H9 (cell line): Measurements from ENCODE around the gene TBL3. TPM values are rescaled to one million over a fixed set of nuclear protein-coding genes. Genes with fewer than 3 reads are reported as not detected.

Experiments
- DNase-seq: peaks from one replicate; pipeline ENCODE4 v3.0.0-alpha.2; 2017
- H2AFZ ChIP-seq: one replicate; pipeline ENCODE4 v1.6.1; 2013; ENCODE audit warnings: mild to moderate bottlenecking, low read length, control low read depth, moderate library complexity
- H2AK5ac ChIP-seq: 2 replicates; pipeline ENCODE4 v1.6.1; 2013; ENCODE audit warnings: low read length, control low read depth, mixed read lengths; ENCODE audit not compliant: insufficient read length
- H2BK120ac ChIP-seq: one replicate; pipeline ENCODE4 v1.6.1; 2013; ENCODE audit warnings: low read depth, mild to moderate bottlenecking, low read length, control low read depth, inconsistent platforms; ENCODE audit not compliant: poor library complexity, severe bottlenecking
- H2BK12ac ChIP-seq: 2 replicates; pipeline ENCODE4 v1.6.1; 2013; ENCODE audit warnings: low read length, control low read depth, mixed read lengths, low read depth; ENCODE audit not compliant: insufficient read length
- H2BK15ac ChIP-seq: 2 replicates; pipeline ENCODE4 v1.6.1; 2013; ENCODE audit warnings: low read depth, low read length, control low read depth
- H2BK20ac ChIP-seq: one replicate; pipeline ENCODE4 v1.6.1; 2013; ENCODE audit warnings: low read depth, mild to moderate bottlenecking, low read length, control low read depth, inconsistent platforms; ENCODE audit not compliant: poor library complexity, severe bottlenecking
- H2BK5ac ChIP-seq: 2 replicates; pipeline ENCODE4 v1.6.1; 2013; ENCODE audit warnings: low read length, control low read depth, mixed read lengths; ENCODE audit not compliant: insufficient read length
- H3K14ac ChIP-seq: 2 replicates; pipeline ENCODE4 v1.6.1; 2013; ENCODE audit warnings: low read length, control low read depth; ENCODE audit not compliant: insufficient read depth
- H3K18ac ChIP-seq: 2 replicates; pipeline ENCODE4 v1.6.1; 2013; ENCODE audit warnings: low read depth, mild to moderate bottlenecking, mixed read lengths, low read length, control low read depth; ENCODE audit not compliant: insufficient read length
- H3K23ac ChIP-seq: 2 replicates; pipeline ENCODE4 v1.6.1; 2013; ENCODE audit warnings: low read length, control low read depth, mixed read lengths, low read depth; ENCODE audit not compliant: insufficient read length
- H3K23me2 ChIP-seq: 2 replicates; pipeline ENCODE4 v1.6.1; 2013; ENCODE audit warnings: low read depth, mild to moderate bottlenecking, mixed read lengths, low read length, control low read depth; ENCODE audit not compliant: insufficient read length, poor library complexity, severe bottlenecking
- H3K27ac ChIP-seq: 2 replicates; pipeline ENCODE4 v1.5.1; 2013; ENCODE audit warnings: low read length, control low read depth, mixed read lengths, low read depth; ENCODE audit not compliant: insufficient read length
- H3K27me3 ChIP-seq: 2 replicates; pipeline ENCODE4 v1.6.1; 2013; ENCODE audit warnings: low read length, control low read depth, inconsistent platforms; ENCODE audit not compliant: insufficient read depth
- H3K4ac ChIP-seq: 2 replicates; pipeline ENCODE4 v1.6.1; 2013; ENCODE audit warnings: low read depth, mild to moderate bottlenecking, control low read depth, inconsistent platforms, low read length, moderate library complexity
- H3K4me1 ChIP-seq: 2 replicates; pipeline ENCODE4 v1.6.1; 2013; ENCODE audit warnings: low read length, control low read depth, inconsistent platforms; ENCODE audit not compliant: insufficient read depth
- H3K4me2 ChIP-seq: 2 replicates; pipeline ENCODE4 v1.6.1; 2013; ENCODE audit warnings: low read length, control low read depth, mixed read lengths; ENCODE audit not compliant: insufficient read length, insufficient read depth
- H3K56ac ChIP-seq: 2 replicates; pipeline ENCODE4 v1.6.1; 2013; ENCODE audit warnings: low read depth, mild to moderate bottlenecking, mixed read lengths, low read length, control low read depth; ENCODE audit not compliant: insufficient read length
- H3K79me1 ChIP-seq: 2 replicates; pipeline ENCODE4 v1.6.1; 2013; ENCODE audit warnings: low read depth, mild to moderate bottlenecking, moderate library complexity, low read length, control low read depth, inconsistent platforms; ENCODE audit not compliant: insufficient read depth, poor library complexity, severe bottlenecking
- H3K79me2 ChIP-seq: 2 replicates; pipeline ENCODE4 v1.6.1; 2013; ENCODE audit warnings: low read length, control low read depth, inconsistent platforms; ENCODE audit not compliant: insufficient read depth
- H3K9ac ChIP-seq: 2 replicates; pipeline ENCODE4 v1.6.1; 2013; ENCODE audit warnings: low read length, control low read depth, mixed read lengths; ENCODE audit not compliant: insufficient read length; ENCODE audit errors: extremely low read depth
- H3K9me3 ChIP-seq: one replicate; pipeline ENCODE4 v1.6.1; 2013; ENCODE audit warnings: low read depth, low read length, inconsistent platforms; ENCODE audit not compliant: control insufficient read depth
- H3T11ph ChIP-seq: one replicate; pipeline ENCODE4 v1.6.1; 2013; ENCODE audit warnings: mild to moderate bottlenecking, low read length, control low read depth, inconsistent platforms
- H4K20me1 ChIP-seq: one replicate; pipeline ENCODE4 v1.6.1; 2013; ENCODE audit not compliant: control insufficient read depth, insufficient read length, insufficient read depth
- H4K5ac ChIP-seq: 2 replicates; pipeline ENCODE4 v1.6.1; 2013; ENCODE audit warnings: low read depth, mild to moderate bottlenecking, mixed read lengths, low read length, control low read depth; ENCODE audit not compliant: insufficient read length
- H4K8ac ChIP-seq: replicated peaks from 2 replicates; pipeline ENCODE4 v1.6.1; 2013; ENCODE audit warnings: low read length, control low read depth, mixed read lengths, low read depth; ENCODE audit not compliant: insufficient read length
- H4K91ac ChIP-seq: 2 replicates; pipeline ENCODE4 v1.6.1; 2013; ENCODE audit warnings: low read depth, mild to moderate bottlenecking, moderate library complexity, mixed read lengths, low read length, control low read depth; ENCODE audit not compliant: insufficient read length
- H3K27ac Mint-ChIP-seq, 3 experiments: 2 replicates in 2 of 3; 3 replicates in 1 of 3; pipeline ENCODE4 v1.8.0; 2020 to 2021; ENCODE audit warnings: mixed read lengths in 3 of 3, mild to moderate bottlenecking in 1 of 3, moderate library complexity in 1 of 3
- H3K27me3 Mint-ChIP-seq: 2 replicates; pipeline ENCODE4 v1.8.0; 2021; ENCODE audit warnings: low read depth, mild to moderate bottlenecking, moderate library complexity, mixed read lengths
- H3K36me3 Mint-ChIP-seq, 3 experiments: 2 replicates in 2 of 3; 3 replicates in 1 of 3; pipeline ENCODE4 v1.8.0; 2020 to 2021; ENCODE audit warnings: low read depth in 3 of 3, mixed read lengths in 3 of 3; ENCODE audit not compliant: insufficient read depth in 1 of 3
- H3K4me1 Mint-ChIP-seq, 2 experiments: 2 replicates each; pipeline ENCODE4 v1.8.0; 2020; ENCODE audit warnings: mixed read lengths in 2 of 2
- H3K4me3 Mint-ChIP-seq, 2 experiments: 2 replicates in 1 of 2; 3 replicates in 1 of 2; pipeline ENCODE4 v1.8.0; 2020 to 2021; ENCODE audit warnings: mild to moderate bottlenecking in 2 of 2, mixed read lengths in 2 of 2, moderate library complexity in 1 of 2
- H3K9me3 Mint-ChIP-seq, 2 experiments: 2 replicates in 1 of 2; 3 replicates in 1 of 2; pipeline ENCODE4 v1.8.0; 2020; ENCODE audit warnings: mild to moderate bottlenecking in 2 of 2, mixed read lengths in 2 of 2, moderate library complexity in 1 of 2
- CTCF ChIP-seq: fragments of 200-600 bp; sonication (generic); conservative IDR thresholded peaks from 3 replicates; pipeline ENCODE4 v1.8.0; 2021; ENCODE audit warnings: antibody characterized with exemption, mild to moderate bottlenecking
- WGBS: extraction: QIAGEN DNeasy Blood & Tissue Kit; methylation state at CpG from one replicate; pipeline ENCODE4 v1.1.7; 2013; ENCODE audit warnings: missing lambda C conversion rate, low lambda C conversion rate, mixed read lengths; ENCODE audit not compliant: insufficient read length; ENCODE audit errors: extremely low coverage; 5-methylcytosine and 5-hydroxymethylcytosine counted together
- total RNA-seq: library from RNA; stranded (reverse); gene quantifications from 2 replicates; pipeline ENCODE4 v1.2.1, GENCODE V29; 2021

Gene TBL3
- total RNA-seq, 1 experiment from 2014 or later: 54.0 TPM

- Mint-ChIP-seq H3K4me1 (no peaks in the 10 kb centered on the region), H3K9me3 (no peaks in the 10 kb centered on the region), H3K27ac (no peak overlapping the region; a peak in 1 of 7 replicates), H3K36me3 (peaks cover 18 to 48% (median 44%) of the 10 kb centered on the region in 3 experiments), H3K4me3 (no peak overlapping the region), H3K27me3 (peaks cover 5% of the 10 kb centered on the region; the same call in 1 of the 2 replicates)
- no peak overlapping the region for H3K18ac ChIP-seq
- no peak overlapping the region for H3K27ac ChIP-seq
- no peak overlapping the region for H2BK120ac ChIP-seq
- no peak overlapping the region for H4K8ac ChIP-seq
- no peak overlapping the region for H4K5ac ChIP-seq
- H2BK20ac ChIP-seq: no peak overlapping the region
- no peak overlapping the region for H3K4me2 ChIP-seq
- no peak overlapping the region for H3T11ph ChIP-seq
- no peak overlapping the region for H2AFZ ChIP-seq
- H2BK12ac ChIP-seq: no peak overlapping the region
- H4K20me1 ChIP-seq: no peaks in the 10 kb centered on the region
- no peak overlapping the region for H3K4ac ChIP-seq
- no peak overlapping the region for H2AK5ac ChIP-seq
- H2BK15ac ChIP-seq: no peak overlapping the region
- H2BK5ac ChIP-seq: no peak overlapping the region
- no CpG with 5 or more reads among the region's 27 CpGs for WGBS
- no peak overlapping the region for H3K23ac ChIP-seq
- H3K27me3 ChIP-seq: no peaks in the 10 kb centered on the region
- H3K56ac ChIP-seq: no peak overlapping the region
- no peaks in the 10 kb centered on the region for H3K23me2 ChIP-seq
- no peak overlapping the region for H3K14ac ChIP-seq
- no peaks in the 10 kb centered on the region for H3K9me3 ChIP-seq
- no peak overlapping the region for H3K9ac ChIP-seq
- H3K4me1 ChIP-seq: no peaks in the 10 kb centered on the region
- H4K91ac ChIP-seq: no peak overlapping the region
- no peak for DNase-seq
- H3K79me1 ChIP-seq: peaks cover 3% of the 10 kb centered on the region
- H3K79me2 ChIP-seq: no peaks in the 10 kb centered on the region
- no peak for TF ChIP-seq CTCF
Observed at GRCh38 chr16:1998360-1998835, 26.5 kb downstream of the TBL3 start.
